Measurements from ENCODE around the gene CENPQ.

CENPQ gene

GRCh38 chr6:49541936-49542335 is 78.8 kb downstream of the CENPQ start:
- no peak for DNase-seq

Measured in activated CD4-positive, alpha-beta T cell treated with anti-CD3 and anti-CD28 coated beads, Interleukin-2, Interleukin-6, amounts not matched to agents 100 ng/mL and 50 ng/mL, durations not matched to agents 16 hours and 8 hours (primary cell).